MG63 (cell line): ENCODE data around the gene ABHD17A. TPM values are rescaled to one million over a fixed set of nuclear protein-coding genes. Genes with fewer than 3 reads are reported as not detected.

Source experiments
- DNase-seq: peaks from one replicate; pipeline ENCODE4 v3.0.0-alpha.2; 2020
- H3K27me3 ChIP-seq: fragments of 250-450 bp; sonication (Bioruptor Pico); 2 replicates; pipeline ENCODE4 v1.5.1; 2020; ENCODE audit warnings: mild to moderate bottlenecking, moderate library complexity
- H3K36me3 ChIP-seq: fragments of 250-450 bp; sonication (Bioruptor Pico); 2 replicates; pipeline ENCODE4 v1.5.1; 2020; ENCODE audit warnings: mild to moderate bottlenecking, moderate library complexity
- H3K4me3 ChIP-seq: fragments of 250-450 bp; sonication (Bioruptor Pico); 2 replicates; pipeline ENCODE4 v1.5.1; 2020; ENCODE audit warnings: mild to moderate bottlenecking, moderate library complexity
- H3K9me3 ChIP-seq: fragments of 250-450 bp; sonication (Bioruptor Pico); 2 replicates; pipeline ENCODE4 v1.5.1; 2020; ENCODE audit warnings: mild to moderate bottlenecking, moderate library complexity
- total RNA-seq: library from RNA; depleted of rRNA; stranded (reverse); fragments of >200 nt; shearing (Covaris generic); gene quantifications from 2 replicates; pipeline ENCODE4 v1.2.3, GENCODE V29; 2014; ENCODE audit warnings: low replicate concordance; rRNA removed

ABHD17A gene
- total RNA-seq, 1 experiment from 2014 or later: 70.7 TPM

DNA sequence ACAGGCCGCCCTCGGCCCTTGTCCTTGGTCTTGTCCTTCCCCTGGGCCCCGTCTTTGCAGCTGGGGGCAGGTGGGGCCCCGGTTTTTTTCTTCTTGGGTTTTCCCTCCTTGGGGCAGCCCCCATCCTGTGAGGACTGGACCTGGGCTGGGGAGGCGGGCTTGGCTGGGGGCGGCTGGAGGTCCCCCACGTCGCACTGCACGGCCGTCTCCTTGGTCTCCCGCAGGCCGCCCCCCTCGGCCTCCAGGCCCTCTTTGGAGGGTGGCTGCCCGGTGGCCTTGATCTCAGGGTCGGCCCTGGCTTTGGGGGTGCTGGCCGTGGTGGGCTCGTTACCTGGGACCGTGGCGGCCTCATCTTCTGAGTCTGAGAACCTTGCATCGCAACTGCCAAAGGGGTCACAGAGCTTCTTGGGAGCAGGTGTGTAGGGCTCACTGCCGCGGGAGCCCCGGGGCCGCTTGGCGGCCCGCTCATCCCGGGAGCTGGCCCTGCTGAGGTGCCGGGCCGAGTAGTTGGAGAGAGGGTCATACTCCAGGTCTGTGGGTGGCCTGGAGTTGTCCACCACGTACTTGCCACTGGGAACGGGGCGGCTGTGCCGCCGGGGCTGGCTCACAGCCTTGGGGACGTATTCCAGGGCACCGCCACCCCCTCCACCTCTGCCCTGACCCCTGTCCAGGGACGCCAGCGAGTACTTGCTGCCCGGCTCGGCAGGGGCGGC, 57.6 kb downstream of the ABHD17A start:
- H3K9me3 ChIP-seq: no peaks in the 10 kb centered on the region
- H3K4me3 ChIP-seq: no peak overlapping the region
- no peak for DNase-seq
- no peaks in the 10 kb centered on the region for H3K27me3 ChIP-seq
- peaks cover 4% of the 10 kb centered on the region for H3K36me3 ChIP-seq

Other genes starting within 250 kb of the ABHD17A start
- gene TCF3, start 232.9 kb downstream of the ABHD17A start, total RNA-seq: 78.5 and 135 TPM in 2 replicates
- gene ONECUT3, start 132.0 kb downstream of the ABHD17A start, total RNA-seq: not detected in 2 replicates
- gene ATP8B3, start 73.2 kb downstream of the ABHD17A start, total RNA-seq: not detected in 2 replicates
- 2.2 and 4.4 TPM in 2 replicates for gene REXO1, start 37.0 kb downstream of the ABHD17A start, total RNA-seq
- gene KLF16, start 21.9 kb downstream of the ABHD17A start, total RNA-seq: 8.1 and 12.6 TPM in 2 replicates
- gene ADAT3, start 19.9 kb upstream of the ABHD17A start, total RNA-seq: 3.6 TPM in 1 of 2 replicates, not detected in the other
- gene SCAMP4, start 19.9 kb upstream of the ABHD17A start, total RNA-seq: 33.0 and 41.5 TPM in 2 replicates
- 20.1 and 34.5 TPM in 2 replicates for gene CSNK1G2, start 55.7 kb upstream of the ABHD17A start, total RNA-seq
- 34.4 and 36.4 TPM in 2 replicates for gene BTBD2, start 130.2 kb upstream of the ABHD17A start, total RNA-seq
- 17.9 and 38.6 TPM in 2 replicates for gene MKNK2, start 165.7 kb upstream of the ABHD17A start, total RNA-seq
- gene MOB3A, start 210.8 kb upstream of the ABHD17A start, total RNA-seq: 9.4 and 9.7 TPM in 2 replicates
- not detected in 2 replicates for gene IZUMO4, start 211.4 kb upstream of the ABHD17A start, total RNA-seq